GM12878 (cell line): ENCODE data around the gene PPP1R1A.

Source experiments
- CHD2 ChIP-seq: IDR thresholded peaks from 2 replicates; pipeline ENCODE4 v1.6.1; 2011; ENCODE audit warnings: low read depth, low read length, improper control_type of control experiment, borderline replicate concordance
- CTCF ChIP-seq, 3 experiments: IDR thresholded peaks in 2 of 3; conservative IDR thresholded peaks in 1 of 3; 2 replicates each; pipeline ENCODE4 v1.5.1; 2011; ENCODE audit warnings: low read depth in 3 of 3, low read length in 3 of 3, mild to moderate bottlenecking in 3 of 3, control low read depth in 2 of 3, moderate library complexity in 2 of 3, inconsistent platforms in 1 of 3, mixed read lengths in 1 of 3; ENCODE audit not compliant: control insufficient read depth in 2 of 3, insufficient read depth in 1 of 3; ENCODE audit errors: extremely low read depth in 1 of 3
- FOXK2 ChIP-seq: fragments of 450-650 bp; IDR thresholded peaks from 2 replicates; pipeline ENCODE4 v1.6.1; 2017; ENCODE audit warnings: mild to moderate bottlenecking, moderate library complexity
- IRF3 ChIP-seq: fragments of 450-650 bp; IDR thresholded peaks from 2 replicates; pipeline ENCODE4 v1.6.1; 2014; ENCODE audit warnings: mild to moderate bottlenecking
- PAX8 ChIP-seq: fragments of 450-650 bp; IDR thresholded peaks from 2 replicates; pipeline ENCODE4 v1.6.1; 2017; ENCODE audit warnings: mild to moderate bottlenecking, moderate library complexity
- POLR2A ChIP-seq: IDR thresholded peaks from 2 replicates; pipeline ENCODE4 v1.6.1; 2011; ENCODE audit warnings: low read depth, mild to moderate bottlenecking, low read length
- RFX5 ChIP-seq: IDR thresholded peaks from 2 replicates; pipeline ENCODE4 v1.6.1; 2011; ENCODE audit warnings: low read depth, low read length, improper control_type of control experiment
- SP1 ChIP-seq: IDR thresholded peaks from one replicate; pipeline ENCODE4 v1.6.1; 2011; ENCODE audit warnings: low read depth, low read length
- YY1 ChIP-seq: IDR thresholded peaks from 2 replicates; pipeline ENCODE4 v1.6.1; 2011; ENCODE audit warnings: low read depth, mild to moderate bottlenecking, low read length

GRCh38 chr12:54583726-54584125 lies 4.7 kb downstream of the PPP1R1A start:
- no peak for TF ChIP-seq CTCF (IDR thresholded peaks at IDR 0.05 in 2 of 3, conservative IDR thresholded peaks at IDR 0.05 in 1 of 3; ENCODE audit: control insufficient read depth in 2 of 3, extremely low read depth in 1 of 3, insufficient read depth in 1 of 3, low read depth in 3 of 3, low read length in 3 of 3)
- no peak for TF ChIP-seq RFX5
- no peak for TF ChIP-seq POLR2A
- TF ChIP-seq YY1: no peak
- TF ChIP-seq CHD2: no peak
- TF ChIP-seq IRF3: no peak
- TF ChIP-seq FOXK2: no peak
- no peak for TF ChIP-seq SP1
- TF ChIP-seq PAX8: no peak
